HCT116 (cell line): ENCODE results near the gene CSNK1G2. TPM values are rescaled to one million over a fixed set of nuclear protein-coding genes. Genes with fewer than 3 reads are reported as not detected.
A peak's percentile ranks its signal among the peaks of the same experiment; 100 is the strongest.

Source experiments
- ATAC-seq: fragments of 200-7000 bp; cut with Tn5 transposase; 2 replicates; pipeline ENCODE4 v1.9.1; 2020; ENCODE audit warnings: mild to moderate bottlenecking, moderate library complexity
- BruUV-seq: library from RNA; stranded (reverse); fragments of 400-500 nt; replicated peaks from 2 replicates; lab custom pipeline; 2021; lab: Mats Ljungman, UMichigan
- CTCF ChIA-PET: fragments of 300-600 bp; sonication (Branson Sonifier 250); formaldehyde crosslinking; loops from one replicate; lab custom pipeline; 2021; ENCODE audit warnings: antibody characterized with exemption; lab: Charles Lee
- POLR2A ChIA-PET: fragments of 300-600, 350-600 bp; sonication (Branson Sonifier 250); formaldehyde crosslinking; loops from one replicate; lab custom pipeline; 2021; ENCODE audit warnings: antibody characterized with exemption; lab: Charles Lee
- RAD21 ChIA-PET, 2 experiments: fragments of 300-600 bp; sonication (Branson Sonifier 250); formaldehyde crosslinking; loops; one replicate each; lab custom pipeline; 2023; ENCODE audit warnings: low total read pairs in 2 of 2; ENCODE audit not compliant: uncharacterized antibody in 2 of 2, unreplicated experiment in 2 of 2, low non-redundant PET in 1 of 2; lab: Charles Lee
- DNase-seq: peaks from one replicate; pipeline ENCODE4 v3.0.0-alpha.2; 2010; ENCODE audit warnings: low read depth, low spot score
- H2AFZ ChIP-seq: fragments of 200-600 bp; shearing (Covaris generic), sonication (generic); 2 replicates; pipeline ENCODE4 v1.6.1; 2017; ENCODE audit warnings: low read depth, mixed run types, mixed read lengths, antibody characterized with exemption, low read length; ENCODE audit not compliant: poor library complexity, severe bottlenecking
- H3K27ac ChIP-seq: 2 replicates; pipeline ENCODE4 v1.5.1; 2012; ENCODE audit warnings: low read depth, low read length
- H3K27me3 ChIP-seq: fragments of 200-600 bp; sonication (generic); 2 replicates; pipeline ENCODE4 v1.6.1; 2016; ENCODE audit warnings: mixed run types, low read length, mixed read lengths; ENCODE audit not compliant: insufficient read depth
- H3K36me3 ChIP-seq, 2 experiments: fragments of 200-500 bp in 1 of 2; fragments of 200-600 bp in 1 of 2; sonication (Bioruptor generic) in 1 of 2; sonication (generic) in 1 of 2; 2 replicates each; pipeline versions ENCODE4 v1.5.1 to v1.6.1; 2014 to 2016; ENCODE audit warnings: low read length in 2 of 2, inconsistent platforms in 1 of 2, mixed read lengths in 1 of 2, mixed run types in 1 of 2; ENCODE audit not compliant: insufficient read depth in 2 of 2, control insufficient read depth in 1 of 2
- H3K4me1 ChIP-seq, 2 experiments: fragments of 200-600 bp in 1 of 2; sonication (generic) in 1 of 2; 2 replicates each; pipeline versions ENCODE4 v1.5.1 to v1.6.1; 2012 to 2017; ENCODE audit warnings: low read length in 2 of 2, inconsistent platforms in 1 of 2, mild to moderate bottlenecking in 1 of 2, mixed read lengths in 1 of 2, mixed run types in 1 of 2, moderate library complexity in 1 of 2; ENCODE audit not compliant: insufficient read depth in 2 of 2, control insufficient read depth in 1 of 2
- H3K4me2 ChIP-seq: fragments of 200-600 bp; sonication (generic); 2 replicates; pipeline ENCODE4 v1.6.1; 2017; ENCODE audit warnings: mixed run types, low read length, mixed read lengths
- H3K4me3 ChIP-seq, 2 experiments: fragments of 200-600 bp in 1 of 2; sonication (generic) in 1 of 2; replicated peaks in 1 of 2; 2 replicates each; pipeline ENCODE4 v1.5.1; 2011 to 2016; ENCODE audit warnings: low read length in 2 of 2, control low read depth in 1 of 2, low read depth in 1 of 2, mild to moderate bottlenecking in 1 of 2, mixed read lengths in 1 of 2, mixed run types in 1 of 2
- H3K79me2 ChIP-seq: fragments of 200-600 bp; sonication (generic); 2 replicates; pipeline ENCODE4 v1.6.1; 2017; ENCODE audit warnings: mild to moderate bottlenecking, mixed run types, low read length, moderate library complexity, mixed read lengths; ENCODE audit not compliant: insufficient read depth
- H3K9ac ChIP-seq: fragments of 200-600 bp; sonication (generic); 2 replicates; pipeline ENCODE4 v1.6.1; 2016; ENCODE audit warnings: low read length, mixed read lengths
- H3K9me2 ChIP-seq: fragments of 200-600 bp; sonication (generic), shearing (Covaris generic); 2 replicates; pipeline ENCODE4 v1.6.1; 2017; ENCODE audit warnings: mixed run types, mild to moderate bottlenecking, moderate library complexity; ENCODE audit not compliant: insufficient read depth
- H3K9me3 ChIP-seq, 2 experiments: fragments of 200-500 bp in 1 of 2; fragments of 200-600 bp in 1 of 2; sonication (Bioruptor generic) in 1 of 2; sonication (generic) in 1 of 2; 2 replicates each; pipeline ENCODE4 v1.6.1; 2014 to 2017; ENCODE audit warnings: low read length in 2 of 2, mixed read lengths in 2 of 2, inconsistent platforms in 1 of 2, low read depth in 1 of 2, mild to moderate bottlenecking in 1 of 2, mixed run types in 1 of 2, moderate library complexity in 1 of 2; ENCODE audit not compliant: control insufficient read depth in 1 of 2, insufficient read depth in 1 of 2
- H4K20me1 ChIP-seq: fragments of 200-600 bp; sonication (generic), shearing (Covaris generic); 2 replicates; pipeline ENCODE4 v1.6.1; 2017; ENCODE audit warnings: mixed run types, mild to moderate bottlenecking, moderate library complexity; ENCODE audit not compliant: insufficient read depth
- CEBPB ChIP-seq: IDR thresholded peaks from 2 replicates; pipeline ENCODE4 v1.6.1; 2012; ENCODE audit warnings: low read depth
- EZH2phosphoT487 ChIP-seq: fragments of 200-600 bp; IDR thresholded peaks from 2 replicates; pipeline ENCODE4 v1.6.1; 2018; ENCODE audit warnings: antibody characterized with exemption, borderline replicate concordance
- FOSL1 ChIP-seq: IDR thresholded peaks from 2 replicates; pipeline ENCODE4 v1.6.1; 2012; ENCODE audit warnings: low read depth
- POLR2A ChIP-seq: IDR thresholded peaks from 2 replicates; pipeline ENCODE4 v1.7.0; 2011; ENCODE audit warnings: borderline replicate concordance; ENCODE audit not compliant: insufficient read depth, insufficient read length; ENCODE audit errors: extremely low read depth
- SIN3A ChIP-seq: IDR thresholded peaks from 2 replicates; pipeline ENCODE4 v1.6.1; 2012; ENCODE audit warnings: low read depth
- SRF ChIP-seq: IDR thresholded peaks from 2 replicates; pipeline ENCODE4 v1.6.1; 2012; ENCODE audit warnings: low read depth
- ZFX ChIP-seq: fragments of 450-650 bp; IDR thresholded peaks from 2 replicates; pipeline ENCODE4 v1.6.1; 2017
- intact Hi-C: fragments of 100-400 bp; cut with micrococcal nuclease; formaldehyde crosslinking; loops from 2 replicates; pipeline ENCODE4 v1.10.0; 2022
- total RNA-seq: library from RNA; stranded (reverse); gene quantifications from one replicate; pipeline ENCODE4 v1.2.1, GENCODE V29; 2021; ENCODE audit not compliant: unreplicated experiment
- TF ChIP-seq, protein P1 (sequence below): IDR thresholded peaks from 2 replicates; pipeline ENCODE4 v1.6.1; 2012
- TF ChIP-seq, protein P2 (sequence below): IDR thresholded peaks from 2 replicates; pipeline ENCODE4 v1.6.1; 2011; ENCODE audit warnings: mild to moderate bottlenecking, low read length, moderate library complexity; ENCODE audit not compliant: insufficient replicate concordance; ENCODE audit errors: extremely low read depth
- TF ChIP-seq, protein P3 (sequence below): IDR thresholded peaks from 2 replicates; pipeline ENCODE4 v1.6.1; 2012
- TF ChIP-seq, protein P4 (sequence below): IDR thresholded peaks from 2 replicates; pipeline ENCODE4 v1.6.1; 2012; ENCODE audit warnings: low read depth
- TF ChIP-seq, protein P5 (sequence below), 3 experiments: fragments of 200-600 bp in 1 of 3; sonication (generic) in 1 of 3; IDR thresholded peaks in 2 of 3; conservative IDR thresholded peaks in 1 of 3; 2 replicates each; pipeline ENCODE4 v1.5.1; 2012 to 2017; ENCODE audit warnings: low read depth in 2 of 3, low read length in 2 of 3, antibody characterized with exemption in 1 of 3, borderline replicate concordance in 1 of 3, control low read depth in 1 of 3, mild to moderate bottlenecking in 1 of 3, mixed read lengths in 1 of 3, mixed run types in 1 of 3, moderate library complexity in 1 of 3; ENCODE audit not compliant: insufficient read depth in 1 of 3

CSNK1G2 gene
- total RNA-seq, 1 experiment from 2014 or later: 97.9 TPM

DNA sequence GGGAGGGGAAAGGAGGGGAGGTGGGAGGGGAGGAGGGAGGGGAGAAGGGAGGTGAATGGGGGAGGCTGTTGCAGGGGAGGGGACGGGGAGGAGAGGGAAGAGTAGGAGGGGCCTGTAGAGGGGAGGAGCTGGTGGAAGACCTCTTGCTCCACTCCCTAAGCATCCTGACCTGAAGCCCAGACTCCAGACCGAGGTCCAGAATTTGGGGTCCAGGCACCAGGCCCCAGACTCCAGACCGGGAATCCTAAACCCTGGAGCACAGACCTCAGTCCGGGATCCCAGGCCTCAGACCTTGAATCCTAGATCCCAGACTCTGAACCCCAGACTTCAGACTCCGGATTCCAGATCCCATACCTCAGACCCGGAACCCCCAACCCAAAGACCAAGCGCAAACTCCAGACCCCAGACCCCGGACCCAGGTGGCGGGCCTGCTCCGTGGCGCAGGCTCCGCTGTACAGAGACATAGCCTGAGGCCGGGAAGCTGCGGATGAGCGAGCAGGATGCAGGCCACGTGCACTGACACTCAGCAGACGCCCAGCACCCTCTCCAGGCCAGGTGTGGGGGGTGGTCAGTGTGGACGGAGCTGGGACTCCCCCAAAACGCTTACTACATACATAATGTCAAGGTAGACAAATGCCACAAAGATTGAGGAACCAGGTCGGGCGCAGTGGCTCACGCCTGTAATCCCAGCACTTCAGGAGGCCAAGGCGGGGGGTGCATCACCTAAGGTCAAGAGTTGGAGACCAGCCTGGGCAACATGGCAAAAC is 75.3 kb downstream of the CSNK1G2 start:
- H3K27ac ChIP-seq: peak overlapping the region; percentile 64
- peak overlapping the region; percentile 55 for H3K4me2 ChIP-seq
- H3K27me3 ChIP-seq: no peaks in the 10 kb centered on the region
- H3K4me1 ChIP-seq: peaks cover 7 to 22% of the 10 kb centered on the region in 2 experiments; a peak in 3 of 4 replicates
- H3K9me3 ChIP-seq: no peaks in the 10 kb centered on the region
- intact Hi-C loops: loop anchor here (5.0 kb wide), 1 partner anchor 136 kb away; the partner anchor contains the start of gene AP3D1
- peak overlapping the region; percentile 34 to 37; a peak in 3 of 4 replicates for H3K4me3 ChIP-seq
- DNase-seq (peak; percentile 73), ATAC-seq (peak; percentile 79)
- ChIA-PET POLR2A (interaction anchor here (0.6 kb wide), 1 partner anchor 251 kb away, joined by 3 read pairs; no protein-coding TSS in a partner anchor), CTCF (interaction anchor here (0.5 kb wide), 1 partner anchor 75 kb away, joined by 3 read pairs; no protein-coding TSS in a partner anchor), RAD21 (no interaction called here)
- TF ChIP-seq, protein P1, sequence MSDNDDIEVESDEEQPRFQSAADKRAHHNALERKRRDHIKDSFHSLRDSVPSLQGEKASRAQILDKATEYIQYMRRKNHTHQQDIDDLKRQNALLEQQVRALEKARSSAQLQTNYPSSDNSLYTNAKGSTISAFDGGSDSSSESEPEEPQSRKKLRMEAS: no peak
- TF ChIP-seq, protein P2, sequence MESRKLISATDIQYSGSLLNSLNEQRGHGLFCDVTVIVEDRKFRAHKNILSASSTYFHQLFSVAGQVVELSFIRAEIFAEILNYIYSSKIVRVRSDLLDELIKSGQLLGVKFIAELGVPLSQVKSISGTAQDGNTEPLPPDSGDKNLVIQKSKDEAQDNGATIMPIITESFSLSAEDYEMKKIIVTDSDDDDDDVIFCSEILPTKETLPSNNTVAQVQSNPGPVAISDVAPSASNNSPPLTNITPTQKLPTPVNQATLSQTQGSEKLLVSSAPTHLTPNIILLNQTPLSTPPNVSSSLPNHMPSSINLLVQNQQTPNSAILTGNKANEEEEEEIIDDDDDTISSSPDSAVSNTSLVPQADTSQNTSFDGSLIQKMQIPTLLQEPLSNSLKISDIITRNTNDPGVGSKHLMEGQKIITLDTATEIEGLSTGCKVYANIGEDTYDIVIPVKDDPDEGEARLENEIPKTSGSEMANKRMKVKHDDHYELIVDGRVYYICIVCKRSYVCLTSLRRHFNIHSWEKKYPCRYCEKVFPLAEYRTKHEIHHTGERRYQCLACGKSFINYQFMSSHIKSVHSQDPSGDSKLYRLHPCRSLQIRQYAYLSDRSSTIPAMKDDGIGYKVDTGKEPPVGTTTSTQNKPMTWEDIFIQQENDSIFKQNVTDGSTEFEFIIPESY: no peak
- TF ChIP-seq FOSL1 (no peak), CEBPB (no peak), SRF (no peak), EZH2phosphoT487 (no peak), ZFX (no peak), POLR2A (no peak), SIN3A (no peak)
- TF ChIP-seq, protein P3, sequence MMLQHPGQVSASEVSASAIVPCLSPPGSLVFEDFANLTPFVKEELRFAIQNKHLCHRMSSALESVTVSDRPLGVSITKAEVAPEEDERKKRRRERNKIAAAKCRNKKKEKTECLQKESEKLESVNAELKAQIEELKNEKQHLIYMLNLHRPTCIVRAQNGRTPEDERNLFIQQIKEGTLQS: no peak
- TF ChIP-seq, protein P4, sequence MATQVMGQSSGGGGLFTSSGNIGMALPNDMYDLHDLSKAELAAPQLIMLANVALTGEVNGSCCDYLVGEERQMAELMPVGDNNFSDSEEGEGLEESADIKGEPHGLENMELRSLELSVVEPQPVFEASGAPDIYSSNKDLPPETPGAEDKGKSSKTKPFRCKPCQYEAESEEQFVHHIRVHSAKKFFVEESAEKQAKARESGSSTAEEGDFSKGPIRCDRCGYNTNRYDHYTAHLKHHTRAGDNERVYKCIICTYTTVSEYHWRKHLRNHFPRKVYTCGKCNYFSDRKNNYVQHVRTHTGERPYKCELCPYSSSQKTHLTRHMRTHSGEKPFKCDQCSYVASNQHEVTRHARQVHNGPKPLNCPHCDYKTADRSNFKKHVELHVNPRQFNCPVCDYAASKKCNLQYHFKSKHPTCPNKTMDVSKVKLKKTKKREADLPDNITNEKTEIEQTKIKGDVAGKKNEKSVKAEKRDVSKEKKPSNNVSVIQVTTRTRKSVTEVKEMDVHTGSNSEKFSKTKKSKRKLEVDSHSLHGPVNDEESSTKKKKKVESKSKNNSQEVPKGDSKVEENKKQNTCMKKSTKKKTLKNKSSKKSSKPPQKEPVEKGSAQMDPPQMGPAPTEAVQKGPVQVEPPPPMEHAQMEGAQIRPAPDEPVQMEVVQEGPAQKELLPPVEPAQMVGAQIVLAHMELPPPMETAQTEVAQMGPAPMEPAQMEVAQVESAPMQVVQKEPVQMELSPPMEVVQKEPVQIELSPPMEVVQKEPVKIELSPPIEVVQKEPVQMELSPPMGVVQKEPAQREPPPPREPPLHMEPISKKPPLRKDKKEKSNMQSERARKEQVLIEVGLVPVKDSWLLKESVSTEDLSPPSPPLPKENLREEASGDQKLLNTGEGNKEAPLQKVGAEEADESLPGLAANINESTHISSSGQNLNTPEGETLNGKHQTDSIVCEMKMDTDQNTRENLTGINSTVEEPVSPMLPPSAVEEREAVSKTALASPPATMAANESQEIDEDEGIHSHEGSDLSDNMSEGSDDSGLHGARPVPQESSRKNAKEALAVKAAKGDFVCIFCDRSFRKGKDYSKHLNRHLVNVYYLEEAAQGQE: no peak
- TF ChIP-seq, protein P5, sequence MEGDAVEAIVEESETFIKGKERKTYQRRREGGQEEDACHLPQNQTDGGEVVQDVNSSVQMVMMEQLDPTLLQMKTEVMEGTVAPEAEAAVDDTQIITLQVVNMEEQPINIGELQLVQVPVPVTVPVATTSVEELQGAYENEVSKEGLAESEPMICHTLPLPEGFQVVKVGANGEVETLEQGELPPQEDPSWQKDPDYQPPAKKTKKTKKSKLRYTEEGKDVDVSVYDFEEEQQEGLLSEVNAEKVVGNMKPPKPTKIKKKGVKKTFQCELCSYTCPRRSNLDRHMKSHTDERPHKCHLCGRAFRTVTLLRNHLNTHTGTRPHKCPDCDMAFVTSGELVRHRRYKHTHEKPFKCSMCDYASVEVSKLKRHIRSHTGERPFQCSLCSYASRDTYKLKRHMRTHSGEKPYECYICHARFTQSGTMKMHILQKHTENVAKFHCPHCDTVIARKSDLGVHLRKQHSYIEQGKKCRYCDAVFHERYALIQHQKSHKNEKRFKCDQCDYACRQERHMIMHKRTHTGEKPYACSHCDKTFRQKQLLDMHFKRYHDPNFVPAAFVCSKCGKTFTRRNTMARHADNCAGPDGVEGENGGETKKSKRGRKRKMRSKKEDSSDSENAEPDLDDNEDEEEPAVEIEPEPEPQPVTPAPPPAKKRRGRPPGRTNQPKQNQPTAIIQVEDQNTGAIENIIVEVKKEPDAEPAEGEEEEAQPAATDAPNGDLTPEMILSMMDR (IDR thresholded peaks at IDR 0.05 in 2 of 3, conservative IDR thresholded peaks at IDR 0.05 in 1 of 3; ENCODE audit: borderline replicate concordance in 1 of 3, insufficient read depth in 1 of 3, low read depth in 2 of 3, low read length in 2 of 3): no peak
- H3K9ac ChIP-seq: no peak overlapping the region
- no TSS peak for BruUV-seq
- no peaks in the 10 kb centered on the region for H3K36me3 ChIP-seq
- H2AFZ ChIP-seq: no peak overlapping the region
- no peaks in the 10 kb centered on the region for H3K9me2 ChIP-seq
- H3K79me2 ChIP-seq: peaks cover 33% of the 10 kb centered on the region
- H4K20me1 ChIP-seq: no peaks in the 10 kb centered on the region
